Gastroesophageal sphincter (tissue), 3 donors: ENCODE data around the gene IFIT1B.

Source experiments
- CTCF ChIP-seq, 4 experiments: fragments of 200-600 bp in 2 of 4; fragments of 450-650 bp in 2 of 4; sonication (generic) in 1 of 4; IDR thresholded peaks; one replicate each; pipeline ENCODE4 v1.5.1; 2017 to 2019; ENCODE audit warnings: antibody characterized with exemption in 4 of 4, mild to moderate bottlenecking in 2 of 4, moderate library complexity in 2 of 4
- EP300 ChIP-seq: sonication (generic); formaldehyde crosslinking; IDR thresholded peaks from one replicate; pipeline ENCODE4 v1.6.1; 2017; ENCODE audit warnings: antibody characterized with exemption, mild to moderate bottlenecking
- POLR2A ChIP-seq, 2 donors: fragments of 450-650 bp; IDR thresholded peaks; one replicate each; pipeline ENCODE4 v1.6.1; 2017; ENCODE audit warnings: antibody characterized with exemption in 2 of 2, mild to moderate bottlenecking in 2 of 2, moderate library complexity in 1 of 2
- POLR2AphosphoS5 ChIP-seq: sonication (generic); formaldehyde crosslinking; IDR thresholded peaks from one replicate; pipeline ENCODE4 v1.6.1; 2017; ENCODE audit warnings: antibody characterized with exemption

GRCh38 chr10:89389254-89389653 lies 11.4 kb downstream of the IFIT1B start:
- TF ChIP-seq CTCF (IDR thresholded peaks at IDR 0.05) (peak; percentile 29 to 62 (median 56)), EP300 (no peak), POLR2A (IDR thresholded peaks at IDR 0.05) (no peak), POLR2AphosphoS5 (no peak)
